A549 (cell line): ENCODE results near the gene CACNG6. TPM values are rescaled to one million over a fixed set of nuclear protein-coding genes. Genes with fewer than 3 reads are reported as not detected.

Experiments used
- ATAC-seq, 2 experiments: fragments of 200-7000 bp in 1 of 2; fragments of >200 bp in 1 of 2; cut with Nextera tagmentation in 1 of 2; cut with Tn5 transposase in 1 of 2; 3 replicates each; pipeline versions ENCODE4 v1.8.0 to v1.9.1; 2018 to 2020; ENCODE audit warnings: mild to moderate bottlenecking in 1 of 2, moderate library complexity in 1 of 2
- CTCF ChIA-PET: fragments of 300-600 bp; sonication (Branson Sonifier 250); formaldehyde crosslinking; extraction: SDS; loops from one replicate; lab custom pipeline; 2021; ENCODE audit warnings: antibody characterized with exemption, inconsistent platforms; lab: Yijun Ruan, JAX
- POLR2A ChIA-PET: fragments of 350-600 bp; formaldehyde crosslinking; extraction: SDS; loops from one replicate; lab custom pipeline; 2021; ENCODE audit warnings: antibody characterized with exemption, inconsistent platforms; lab: Yijun Ruan, JAX
- DNase-seq, 2 experiments: peaks; one replicate each; pipeline versions ENCODE4 v3.0.0 to v3.0.0-alpha.2; 2011 to 2016; ENCODE audit warnings: low read depth in 1 of 2, low spot score in 1 of 2
- FAIRE-seq: peaks from 2 replicates; lab custom pipeline; 2011; peaks lifted over from hg19 to GRCh38; lab: Jason Lieb, UNC
- H3K27ac ChIP-seq, 2 experiments: fragments of >200 bp; sonication (Bioruptor Twin); formaldehyde crosslinking; 3 replicates each; pipeline ENCODE4 v1.5.1; 2016 to 2017
- H3K4me1 ChIP-seq: fragments of >200 bp; sonication (Bioruptor Twin); formaldehyde crosslinking; 3 replicates; pipeline ENCODE4 v1.6.1; 2016
- H3K4me2 ChIP-seq: fragments of >200 bp; sonication (Bioruptor Twin); formaldehyde crosslinking; 3 replicates; pipeline ENCODE4 v1.6.1; 2016
- H3K4me3 ChIP-seq: fragments of >200 bp; sonication (Bioruptor Twin); formaldehyde crosslinking; 3 replicates; pipeline ENCODE4 v1.5.1; 2016
- H3K9me3 ChIP-seq: fragments of >200 bp; sonication (Bioruptor Twin); formaldehyde crosslinking; 3 replicates; pipeline ENCODE4 v1.6.1; 2016
- ATOH8 ChIP-seq: fragments of 250-450 bp; sonication (Bioruptor Pico); IDR thresholded peaks from 2 replicates; pipeline ENCODE4 v1.5.0; 2020; ENCODE audit warnings: low read depth, mild to moderate bottlenecking, moderate library complexity
- CEBPB ChIP-seq, 2 experiments: fragments of >200 bp in 1 of 2; sonication (Bioruptor Twin) in 1 of 2; formaldehyde crosslinking in 1 of 2; IDR thresholded peaks; 2 replicates each; pipeline ENCODE4 v1.6.1; 2012 to 2016
- CHD2 ChIP-seq: fragments of 150-350 bp; IDR thresholded peaks from 2 replicates; pipeline ENCODE4 v1.6.1; 2014; ENCODE audit warnings: low read length; ENCODE audit not compliant: partially characterized antibody
- CTCF ChIP-seq: fragments of >200 bp; sonication (Bioruptor Twin); formaldehyde crosslinking; IDR thresholded peaks from 3 replicates; pipeline ENCODE4 v1.5.1; 2016
- E2F6 ChIP-seq: IDR thresholded peaks from 2 replicates; pipeline ENCODE4 v1.6.1; 2012; ENCODE audit warnings: low read depth, borderline replicate concordance
- ELK1 ChIP-seq: fragments of 150-350 bp; IDR thresholded peaks from 2 replicates; pipeline ENCODE4 v1.6.1; 2014; ENCODE audit warnings: low read depth, mild to moderate bottlenecking, low read length
- EP300 ChIP-seq, 2 experiments: fragments of >200 bp; sonication (Bioruptor Twin); formaldehyde crosslinking; IDR thresholded peaks; 2 replicates in 1 of 2; 3 replicates in 1 of 2; pipeline ENCODE4 v1.6.1; 2016 to 2017
- HMGXB4 ChIP-seq: fragments of 250-450 bp; sonication (Bioruptor Pico); IDR thresholded peaks from 2 replicates; pipeline ENCODE4 v1.5.0; 2021; ENCODE audit warnings: mild to moderate bottlenecking, moderate library complexity, borderline replicate concordance
- JUNB ChIP-seq: fragments of >200 bp; sonication (Bioruptor Twin); formaldehyde crosslinking; IDR thresholded peaks from 2 replicates; pipeline ENCODE4 v1.6.1; 2016
- KDM1A ChIP-seq: fragments of 200-600 bp; sonication (generic); IDR thresholded peaks from 2 replicates; pipeline ENCODE4 v1.6.1; 2016; ENCODE audit warnings: low read depth, mild to moderate bottlenecking
- KDM5A ChIP-seq: fragments of 200-600 bp; sonication (generic); IDR thresholded peaks from 2 replicates; pipeline ENCODE4 v1.6.1; 2016; ENCODE audit warnings: antibody characterized with exemption, mild to moderate bottlenecking
- MYC ChIP-seq: IDR thresholded peaks from 2 replicates; pipeline ENCODE4 v1.6.1; 2012; ENCODE audit warnings: mild to moderate bottlenecking, inconsistent platforms, low read length, improper control_type of control experiment, borderline replicate concordance
- NR3C1 ChIP-seq: fragments of >200 bp; sonication (Bioruptor Twin); formaldehyde crosslinking; IDR thresholded peaks from 3 replicates; pipeline ENCODE4 v1.6.1; 2017
- PHF8 ChIP-seq: fragments of 200-600 bp; sonication (generic); IDR thresholded peaks from 2 replicates; pipeline ENCODE4 v1.6.1; 2016; ENCODE audit warnings: low read depth, mild to moderate bottlenecking, antibody characterized with exemption, moderate library complexity, borderline replicate concordance
- POLR2AphosphoS2 ChIP-seq: conservative IDR thresholded peaks from 2 replicates; pipeline ENCODE4 v1.6.1; 2012; ENCODE audit warnings: low read length, improper control_type of control experiment, inconsistent platforms
- RAD21 ChIP-seq, 2 experiments: fragments of >200 bp in 1 of 2; sonication (Bioruptor Twin) in 1 of 2; formaldehyde crosslinking in 1 of 2; IDR thresholded peaks in 1 of 2; conservative IDR thresholded peaks in 1 of 2; 2 replicates in 1 of 2; 3 replicates in 1 of 2; pipeline ENCODE4 v1.6.1; 2012 to 2018; ENCODE audit warnings: inconsistent platforms in 1 of 2
- RCOR1 ChIP-seq: fragments of 150-350 bp; IDR thresholded peaks from 2 replicates; pipeline ENCODE4 v1.6.1; 2014; ENCODE audit warnings: antibody characterized with exemption, low read length, low read depth
- RFX5 ChIP-seq: fragments of 450-650 bp; IDR thresholded peaks from 2 replicates; pipeline ENCODE4 v1.7.1; 2014; ENCODE audit warnings: antibody characterized with exemption, mild to moderate bottlenecking, moderate library complexity
- SMC3 ChIP-seq: fragments of >200 bp; sonication (Bioruptor Twin); formaldehyde crosslinking; IDR thresholded peaks from 3 replicates; pipeline ENCODE4 v1.6.1; 2018; ENCODE audit warnings: inconsistent platforms
- SREBF2 ChIP-seq: fragments of 450-650 bp; IDR thresholded peaks from 2 replicates; pipeline ENCODE4 v1.6.1; 2014; ENCODE audit warnings: mild to moderate bottlenecking, moderate library complexity
- TP53 ChIP-seq: fragments of 250-450 bp; sonication (Bioruptor Pico); IDR thresholded peaks from 2 replicates; pipeline ENCODE4 v1.5.0; 2021; ENCODE audit warnings: mild to moderate bottlenecking, moderate library complexity
- ZNF302 ChIP-seq: fragments of 250-450 bp; sonication (Bioruptor Pico); IDR thresholded peaks from 2 replicates; pipeline ENCODE4 v1.9.0; 2021; ENCODE audit warnings: inconsistent platforms, mild to moderate bottlenecking, moderate library complexity
- WGBS: methylation state at CpG from one replicate; pipeline ENCODE4 v1.1.6; 2017; ENCODE audit errors: missing lambda C conversion rate; 5-methylcytosine and 5-hydroxymethylcytosine counted together
- polyA plus RNA-seq, 4 experiments: library from polyadenylated mRNA; depleted of rRNA in 3 of 4; stranded (reverse); fragments of >200 nt; fragmentation: RNase III in 1 of 4; extraction: RNeasy Plus Mini Kit Qiagen cat#74134 plus additional on column Dnase treatment in 1 of 4; gene quantifications; 2 replicates in 3 of 4; 3 replicates in 1 of 4; pipeline ENCODE4 v1.2.3, GENCODE V29; 2011 to 2017

Gene CACNG6
- polyA plus RNA-seq, 2 of the 4 experiments (the other 2 are of a cell fraction), result 7.3 to 16.2 TPM

- CTCF ChIA-PET, result interaction anchor here (0.6 to 7.6 kb wide), 13 partner anchors 10 to 297 kb away, joined by 3 to 69 read pairs (median 5); no protein-coding TSS in a partner anchor
Observed at GRCh38 chr19:54042989-54043388, 51.6 kb downstream of the CACNG6 start.

GRCh38 chr19:54045771-54046170 lies 54.3 kb downstream of the CACNG6 start:
- no peak overlapping the region for H3K4me2 ChIP-seq
- FAIRE-seq (peak; percentile 94), ATAC-seq (no peak), DNase-seq (no peak)
- no peak overlapping the region for H3K4me3 ChIP-seq
- WGBS, result 18% methylated on average over 2 of the region's 2 CpGs
- ChIA-PET POLR2A (interaction anchor here (0.6 kb wide), 1 partner anchor 18 kb away, joined by 4 read pairs; no protein-coding TSS in a partner anchor), CTCF (interaction anchor here (1.1 to 1.2 kb wide), 3 partner anchors 14 to 258 kb away, joined by 3 to 4 read pairs (median 3); no protein-coding TSS in a partner anchor)
- peaks cover 10% of the 10 kb centered on the region for H3K4me1 ChIP-seq
- no peak for TF ChIP-seq ZNF302 (CRISPR knock-in tag)
- no peak for TF ChIP-seq ELK1
- no peak for TF ChIP-seq RCOR1
- TF ChIP-seq PHF8, result no peak
- no peak for TF ChIP-seq MYC
- H3K27ac ChIP-seq, result no peak overlapping the region
- H3K9me3 ChIP-seq, result peaks cover 16% of the 10 kb centered on the region; the same call in 2 of the 3 replicates

More at GRCh38 chr19:54042989-54043388, 51.6 kb downstream of the CACNG6 start:
- DNase-seq (no peak), ATAC-seq (no peak), FAIRE-seq (no peak)
- Histone ChIP-seq H3K4me3 (no peak overlapping the region), H3K4me2 (no peak overlapping the region), H3K4me1 (peaks cover 10% of the 10 kb centered on the region), H3K9me3 (0 out of 3 replicates have a peak, but pooled peaks cover 3% of the 10 kb centered on the region), H3K27ac (no peak overlapping the region)
- 74% methylated on average over 3 of the region's 3 CpGs for WGBS
- no peak for TF ChIP-seq SMC3
- TF ChIP-seq HMGXB4 (CRISPR knock-in tag), result no peak
- TF ChIP-seq CHD2, result no peak
- no peak for TF ChIP-seq KDM5A
- TF ChIP-seq TP53 (CRISPR knock-in tag), result no peak
- no peak for TF ChIP-seq POLR2AphosphoS2
- no peak for TF ChIP-seq ATOH8 (CRISPR knock-in tag)
- no peak for TF ChIP-seq CEBPB (IDR thresholded peaks at IDR 0.05)
- no peak for TF ChIP-seq RAD21 (conservative IDR thresholded peaks at IDR 0.05 in 1 of 2, IDR thresholded peaks at IDR 0.05 in 1 of 2)
- TF ChIP-seq JUNB, result no peak
- no peak for TF ChIP-seq EP300 (IDR thresholded peaks at IDR 0.05)
- no peak for TF ChIP-seq KDM1A
- TF ChIP-seq E2F6, result no peak
- TF ChIP-seq CTCF, result no peak
- TF ChIP-seq NR3C1, result no peak
- TF ChIP-seq RFX5, result no peak
- TF ChIP-seq ZNF302 (CRISPR knock-in tag), result no peak
- no peak for TF ChIP-seq SREBF2
- POLR2A ChIA-PET, result no interaction called here
